ENCODE results near the gene RAPGEFL1. TPM values are rescaled to one million over a fixed set of nuclear protein-coding genes. Genes with fewer than 3 reads are reported as not detected.
A peak's percentile ranks its signal among the peaks of the same experiment; 100 is the strongest.

The RAPGEFL1 gene
- total RNA-seq, 1 experiment from 2014 or later: 1.5 TPM

DNA sequence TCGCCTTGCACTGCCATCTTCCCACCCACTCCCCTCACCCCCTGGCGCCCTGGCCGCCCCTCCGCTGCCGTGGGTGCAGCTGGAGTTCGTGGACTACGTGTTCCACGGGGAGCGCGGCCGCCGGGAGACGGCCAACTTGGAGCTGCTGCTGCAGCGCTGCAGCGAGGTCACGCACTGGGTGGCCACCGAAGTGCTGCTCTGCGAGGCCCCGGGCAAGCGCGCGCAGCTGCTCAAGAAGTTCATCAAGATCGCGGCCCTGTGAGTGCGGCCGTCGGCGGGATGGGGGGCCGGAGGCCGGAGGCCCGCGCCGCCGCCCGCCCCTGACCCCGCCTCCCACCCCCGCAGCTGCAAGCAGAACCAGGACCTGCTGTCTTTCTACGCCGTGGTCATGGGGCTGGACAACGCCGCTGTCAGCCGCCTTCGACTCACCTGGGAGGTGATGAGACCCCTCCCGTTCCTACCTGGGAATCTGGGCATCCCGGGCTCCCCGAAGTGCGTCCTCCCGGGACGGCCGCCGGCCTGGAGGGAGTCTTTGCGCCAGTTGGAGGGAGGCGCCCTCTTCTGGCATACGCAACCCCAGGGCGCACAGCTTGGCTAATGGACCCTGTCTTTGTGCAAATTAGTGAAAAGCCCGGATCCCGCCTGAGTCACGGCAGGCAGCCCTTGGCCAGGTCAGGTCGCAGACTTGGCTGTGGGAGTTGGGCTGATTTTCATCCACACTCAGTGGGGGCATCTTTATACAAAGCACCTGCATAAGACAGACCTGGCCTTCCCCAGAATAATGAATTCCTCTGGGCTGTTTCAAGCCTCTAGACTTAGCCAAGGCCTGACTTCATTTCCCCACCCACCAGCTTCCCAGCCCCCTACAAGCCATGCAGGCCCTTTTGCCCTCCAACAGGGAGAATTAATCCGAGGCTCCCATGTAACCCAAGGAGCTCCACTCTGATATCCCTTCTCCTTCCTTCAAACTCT lies 14.3 kb downstream of the RAPGEFL1 start:
- Histone ChIP-seq H3K79me2 (ENCODE audit: low read length) (no peaks in the 10 kb centered on the region), H3K4me1 (ENCODE audit: insufficient read depth, low read length) (peaks cover 11% of the 10 kb centered on the region), H4K20me1 (ENCODE audit: low read length) (no peaks in the 10 kb centered on the region), H3K9me3 (ENCODE audit: low read length) (no peaks in the 10 kb centered on the region), H3K9ac (ENCODE audit: low read length) (peak overlapping the region; percentile 33; the same call in 1 of the 2 replicates), H3K9me2 (replicated peaks; ENCODE audit: low read length) (no peaks in the 10 kb centered on the region), H2AFZ (ENCODE audit: low read length) (peak overlapping the region; percentile 91), H3K4me3 (ENCODE audit: low read length) (peak overlapping the region; percentile 73), H3K36me3 (ENCODE audit: low read depth, low read length) (no peaks in the 10 kb centered on the region), H3K4me2 (ENCODE audit: low read length) (peak overlapping the region; percentile 91), H3K27ac (ENCODE audit: low read length) (no peak overlapping the region), H3F3A (ENCODE audit: low read length, unreplicated experiment) (no peaks in the 10 kb centered on the region), H3K27me3 (ENCODE audit: low read length) (no peaks in the 10 kb centered on the region)
- peak; percentile 74 for DNase-seq
- no TSS peak for BruUV-seq (replicated peaks)
- ATAC-seq: peak; percentile 88
- ChIA-PET CTCF (interaction anchor here (0.5 to 1.5 kb wide), 5 partner anchors 54 to 252 kb away, joined by 3 to 7 read pairs (median 5); no protein-coding TSS in a partner anchor), POLR2A (ENCODE audit: unreplicated experiment) (interaction anchor here (0.6 kb wide), 1 partner anchor 177 kb away, joined by 4 read pairs; no protein-coding TSS in a partner anchor)
- TF ChIP-seq EZH2phosphoT487 (IDR thresholded peaks at IDR 0.05; ENCODE audit: borderline replicate concordance, low read length) (no peak), EZH2 (IDR thresholded peaks at IDR 0.05; ENCODE audit: low read length, unreplicated experiment) (no peak)
- TF ChIP-seq, protein P1, sequence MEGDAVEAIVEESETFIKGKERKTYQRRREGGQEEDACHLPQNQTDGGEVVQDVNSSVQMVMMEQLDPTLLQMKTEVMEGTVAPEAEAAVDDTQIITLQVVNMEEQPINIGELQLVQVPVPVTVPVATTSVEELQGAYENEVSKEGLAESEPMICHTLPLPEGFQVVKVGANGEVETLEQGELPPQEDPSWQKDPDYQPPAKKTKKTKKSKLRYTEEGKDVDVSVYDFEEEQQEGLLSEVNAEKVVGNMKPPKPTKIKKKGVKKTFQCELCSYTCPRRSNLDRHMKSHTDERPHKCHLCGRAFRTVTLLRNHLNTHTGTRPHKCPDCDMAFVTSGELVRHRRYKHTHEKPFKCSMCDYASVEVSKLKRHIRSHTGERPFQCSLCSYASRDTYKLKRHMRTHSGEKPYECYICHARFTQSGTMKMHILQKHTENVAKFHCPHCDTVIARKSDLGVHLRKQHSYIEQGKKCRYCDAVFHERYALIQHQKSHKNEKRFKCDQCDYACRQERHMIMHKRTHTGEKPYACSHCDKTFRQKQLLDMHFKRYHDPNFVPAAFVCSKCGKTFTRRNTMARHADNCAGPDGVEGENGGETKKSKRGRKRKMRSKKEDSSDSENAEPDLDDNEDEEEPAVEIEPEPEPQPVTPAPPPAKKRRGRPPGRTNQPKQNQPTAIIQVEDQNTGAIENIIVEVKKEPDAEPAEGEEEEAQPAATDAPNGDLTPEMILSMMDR (conservative IDR thresholded peaks at IDR 0.05; ENCODE audit: low read depth, low read length): peak; percentile 76
- intact Hi-C loops (cut with micrococcal nuclease): no loop called here

GRCh38 chr17:40192961-40193360 lies 15.7 kb downstream of the RAPGEFL1 start:
- no peaks in the 10 kb centered on the region for H3K27me3 ChIP-seq (ENCODE audit: low read length)
- ATAC-seq (no peak), DNase-seq (no peak)
- H2AFZ ChIP-seq (ENCODE audit: low read length): no peak overlapping the region
- CTCF ChIA-PET: interaction anchor here (0.9 kb wide), 1 partner anchor 25 kb away, joined by 3 read pairs; no protein-coding TSS in a partner anchor
- no TSS peak for BruUV-seq (replicated peaks)
- POLR2A ChIA-PET (ENCODE audit: unreplicated experiment): no interaction called here
- no peaks in the 10 kb centered on the region for H3F3A ChIP-seq (ENCODE audit: low read length, unreplicated experiment)
- H3K9me2 ChIP-seq (replicated peaks; ENCODE audit: low read length): no peaks in the 10 kb centered on the region
- H3K4me2 ChIP-seq (ENCODE audit: low read length): no peak overlapping the region
- H3K4me3 ChIP-seq (ENCODE audit: low read length): no peak overlapping the region
- H3K9me3 ChIP-seq (ENCODE audit: low read length): no peaks in the 10 kb centered on the region
- H4K20me1 ChIP-seq (ENCODE audit: low read length): no peaks in the 10 kb centered on the region
- H3K27ac ChIP-seq (ENCODE audit: low read length): no peak overlapping the region
- H3K79me2 ChIP-seq (ENCODE audit: low read length): no peaks in the 10 kb centered on the region
- intact Hi-C loops (cut with micrococcal nuclease): no loop called here
- H3K9ac ChIP-seq (ENCODE audit: low read length): no peak overlapping the region
- no peak for TF ChIP-seq EZH2 (IDR thresholded peaks at IDR 0.05; ENCODE audit: low read length, unreplicated experiment)
- TF ChIP-seq EZH2phosphoT487 (IDR thresholded peaks at IDR 0.05; ENCODE audit: borderline replicate concordance, low read length): no peak
- TF ChIP-seq, protein P1 (conservative IDR thresholded peaks at IDR 0.05; ENCODE audit: low read depth, low read length): no peak
- peaks cover 11% of the 10 kb centered on the region for H3K4me1 ChIP-seq (ENCODE audit: insufficient read depth, low read length)
- H3K36me3 ChIP-seq (ENCODE audit: low read depth, low read length): no peaks in the 10 kb centered on the region

DNA sequence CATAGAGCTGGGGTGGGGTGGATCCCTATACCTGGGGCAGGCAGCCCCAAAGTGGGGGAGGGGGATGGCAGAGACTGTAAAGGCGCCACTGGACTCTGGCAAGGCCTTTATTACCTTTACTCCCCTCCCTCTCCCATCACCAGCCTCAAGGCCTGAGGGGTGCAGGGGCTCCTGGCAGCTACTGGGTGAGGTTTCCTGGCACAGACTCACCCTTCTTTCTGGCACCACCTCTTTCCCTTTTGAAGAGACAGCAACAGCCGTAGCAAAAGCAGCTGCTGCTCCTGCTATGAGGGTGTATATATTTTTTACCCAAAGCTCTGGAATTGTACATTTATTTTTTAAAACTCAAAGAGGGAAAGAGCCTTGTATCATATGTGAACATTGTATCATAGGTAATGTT lies 17.6 kb downstream of the RAPGEFL1 start:
- Histone ChIP-seq H3K9ac (ENCODE audit: low read length) (no peak overlapping the region), H3K4me2 (ENCODE audit: low read length) (no peak overlapping the region), H4K20me1 (ENCODE audit: low read length) (no peaks in the 10 kb centered on the region), H3K27me3 (ENCODE audit: low read length) (no peaks in the 10 kb centered on the region), H3K9me2 (replicated peaks; ENCODE audit: low read length) (no peaks in the 10 kb centered on the region), H3K9me3 (ENCODE audit: low read length) (no peaks in the 10 kb centered on the region), H2AFZ (ENCODE audit: low read length) (no peak overlapping the region), H3F3A (ENCODE audit: low read length, unreplicated experiment) (no peaks in the 10 kb centered on the region), H3K4me3 (ENCODE audit: low read length) (no peak overlapping the region), H3K27ac (ENCODE audit: low read length) (no peak overlapping the region), H3K4me1 (ENCODE audit: insufficient read depth, low read length) (peaks cover 11% of the 10 kb centered on the region), H3K79me2 (ENCODE audit: low read length) (no peaks in the 10 kb centered on the region), H3K36me3 (ENCODE audit: low read depth, low read length) (no peaks in the 10 kb centered on the region)
- ATAC-seq: no peak
- no peak for DNase-seq
- ChIA-PET CTCF (no interaction called here), POLR2A (ENCODE audit: unreplicated experiment) (no interaction called here)
- no TSS peak for BruUV-seq (replicated peaks)
- intact Hi-C loops (cut with micrococcal nuclease): no loop called here
- TF ChIP-seq, protein P1 (conservative IDR thresholded peaks at IDR 0.05; ENCODE audit: low read depth, low read length): no peak
- TF ChIP-seq EZH2phosphoT487 (IDR thresholded peaks at IDR 0.05; ENCODE audit: borderline replicate concordance, low read length) (no peak), EZH2 (IDR thresholded peaks at IDR 0.05; ENCODE audit: low read length, unreplicated experiment) (no peak)

Measured in PC-3 (cell line).